GM12801 (cell line): ENCODE results near the gene SLC17A2.

Experiments
- CTCF ChIP-seq: IDR thresholded peaks from one replicate; pipeline ENCODE4 v1.5.1; 2011; ENCODE audit warnings: control low read depth; ENCODE audit not compliant: insufficient read length; ENCODE audit errors: extremely low read depth

The SLC17A2 gene

GRCh38 chr6:25922301-25922700 is 8.2 kb downstream of the SLC17A2 start:
- TF ChIP-seq CTCF, result no peak

- TF ChIP-seq CTCF, result no peak
Measured at GRCh38 chr6:25921525-25922203, 8.8 kb downstream of the SLC17A2 start.

- TF ChIP-seq CTCF, result no peak
Measured at GRCh38 chr6:25919657-25920056, 10.8 kb downstream of the SLC17A2 start.

GRCh38 chr6:25918083-25918683 is 12.3 kb downstream of the SLC17A2 start:
- TF ChIP-seq CTCF, result no peak

- TF ChIP-seq CTCF, result no peak
Measured at GRCh38 chr6:25916789-25917490, 13.6 kb downstream of the SLC17A2 start.

GRCh38 chr6:25916330-25916729 is 14.2 kb downstream of the SLC17A2 start:
- TF ChIP-seq CTCF, result no peak

GRCh38 chr6:25913741-25914140 is 16.8 kb downstream of the SLC17A2 start:
- TF ChIP-seq CTCF, result no peak
